DMS153 (cell line): ENCODE results near the gene TMCC1.

ENCODE experiments used
- DNase-seq: peaks from one replicate; lab custom pipeline; 2025; lab: John Stamatoyannopoulos, UW

TMCC1 gene

GRCh38 chr3:129609591-129610182 lies 283.8 kb downstream of the TMCC1 start:
- DNase-seq, result no peak

- no peak for DNase-seq
These were observed 284.4 kb downstream of the TMCC1 start for GRCh38 chr3:129608936-129609590.

- peak; percentile 64 for DNase-seq
These were observed 285.2 kb downstream of the TMCC1 start for GRCh38 chr3:129608087-129608935.

- DNase-seq, result no peak
These were observed 286.0 kb downstream of the TMCC1 start for GRCh38 chr3:129607391-129608068.

- peak; percentile 55 for DNase-seq
These were observed 286.7 kb downstream of the TMCC1 start, which contains the start of gene PLXND1 for GRCh38 chr3:129606636-129607390. PLXND1 (minus strand) TSS chr3:129606676; CDS start chr3:129606639, 37 bp downstream.

GRCh38 chr3:129605922-129606635 lies 287.4 kb downstream of the TMCC1 start:
- no peak for DNase-seq

- no peak for DNase-seq
These were observed 288.1 kb downstream of the TMCC1 start for GRCh38 chr3:129605203-129605921.

- no peak for DNase-seq
These were observed 288.7 kb downstream of the TMCC1 start for GRCh38 chr3:129604767-129605166.

GRCh38 chr3:129603991-129604749 lies 289.3 kb downstream of the TMCC1 start:
- no peak for DNase-seq

- no peak for DNase-seq
These were observed 290.0 kb downstream of the TMCC1 start for GRCh38 chr3:129603561-129603942.

- no peak for DNase-seq
These were observed 290.6 kb downstream of the TMCC1 start for GRCh38 chr3:129602730-129603560.

GRCh38 chr3:129602309-129602708 lies 291.2 kb downstream of the TMCC1 start:
- DNase-seq, result peak; percentile 30

GRCh38 chr3:129601713-129602112 lies 291.8 kb downstream of the TMCC1 start:
- DNase-seq, result no peak

- no peak for DNase-seq
These were observed 293.2 kb downstream of the TMCC1 start for GRCh38 chr3:129600348-129600747.

GRCh38 chr3:129599607-129600006 lies 293.9 kb downstream of the TMCC1 start:
- DNase-seq, result no peak

- DNase-seq, result no peak
These were observed 294.4 kb downstream of the TMCC1 start for GRCh38 chr3:129599073-129599472.

- DNase-seq, result no peak
These were observed 295.0 kb downstream of the TMCC1 start for GRCh38 chr3:129598484-129598883.

- DNase-seq, result no peak
These were observed 295.5 kb downstream of the TMCC1 start for GRCh38 chr3:129598000-129598381.
